Peyer's patch (tissue), 4 donors: ENCODE measurements around the gene CCDC82. TPM values are rescaled to one million over a fixed set of nuclear protein-coding genes. Genes with fewer than 3 reads are reported as not detected.

ENCODE experiments used
- DNase-seq, 3 donors: peaks; one replicate each; pipeline ENCODE4 v3.0.0-alpha.2; 2017 to 2019
- H3K27ac ChIP-seq, 4 donors: fragments of 200-600 bp; sonication (generic); one replicate each; pipeline ENCODE4 v1.5.1; 2016 to 2019
- H3K27me3 ChIP-seq, 2 donors: fragments of 200-600 bp; sonication (generic); one replicate each; pipeline ENCODE4 v1.5.1; 2019
- H3K36me3 ChIP-seq, 3 donors: fragments of 200-600 bp; sonication (generic); one replicate each; pipeline ENCODE4 v1.5.1; 2016 to 2019
- H3K4me1 ChIP-seq, 4 donors: fragments of 200-600 bp; sonication (generic); one replicate each; pipeline ENCODE4 v1.5.1; 2016 to 2019
- H3K4me3 ChIP-seq, 4 donors: fragments of 200-600 bp; sonication (generic); 1 replicate in 3 of 4; 2 replicates in 1 of 4; pipeline ENCODE4 v1.5.1; 2016 to 2019; ENCODE audit warnings: mild to moderate bottlenecking in 1 of 4
- H3K9me3 ChIP-seq, 4 donors: fragments of 200-600 bp; sonication (generic); one replicate each; pipeline ENCODE4 v1.5.1; 2016 to 2019; ENCODE audit warnings: mild to moderate bottlenecking in 1 of 4
- POLR2A ChIP-seq, 2 donors: fragments of 450-650 bp; IDR thresholded peaks; one replicate each; pipeline ENCODE4 v1.5.1; 2017; ENCODE audit warnings: antibody characterized with exemption in 2 of 2, mild to moderate bottlenecking in 2 of 2, moderate library complexity in 2 of 2
- total RNA-seq, 4 donors: library from RNA; depleted of rRNA; stranded (reverse); fragments of >200 nt; gene quantifications; one replicate each; pipeline ENCODE4 v1.1.0, GENCODE V29; 2016
- TF ChIP-seq, protein P1 (sequence below), 6 experiments: fragments of 450-650 bp in 4 of 6; fragments of 200-600 bp in 2 of 6; sonication (generic) in 1 of 6; IDR thresholded peaks; one replicate each; pipeline ENCODE4 v1.5.1; 2017 to 2019; ENCODE audit warnings: antibody characterized with exemption in 6 of 6, mild to moderate bottlenecking in 3 of 6, moderate library complexity in 1 of 6

CCDC82 gene
- total RNA-seq, 4 donors from 2014 or later = 19.3 to 63.5 (median 31.1) TPM

DNA sequence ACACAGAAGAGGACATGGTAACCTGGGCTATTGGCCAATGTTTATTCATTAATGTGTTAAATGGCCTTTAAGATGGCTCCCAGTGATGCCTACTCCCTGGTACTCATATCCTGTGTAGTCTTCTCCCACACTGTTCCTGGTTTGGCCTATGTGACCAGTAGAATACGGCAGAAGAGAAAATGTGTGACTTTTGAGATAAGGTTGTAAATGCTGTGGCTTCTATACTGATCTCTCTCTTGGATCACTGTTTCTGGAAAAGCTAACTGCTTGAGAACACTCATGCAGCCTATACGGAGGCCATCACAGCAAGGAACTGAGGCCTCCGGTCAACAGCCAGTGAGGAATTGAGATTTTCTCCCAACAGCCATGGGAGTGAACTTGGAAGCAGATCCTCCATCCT lies 70.9 kb downstream of the CCDC82 start:
- Histone ChIP-seq H3K4me3 (no peak overlapping the region), H3K36me3 (no peaks in the 10 kb centered on the region), H3K27me3 (no peaks in the 10 kb centered on the region), H3K9me3 (no peaks in the 10 kb centered on the region), H3K27ac (no peak overlapping the region), H3K4me1 (peaks cover 0 to 31% (median 3%) of the 10 kb centered on the region in 4 donors)
- DNase-seq = no peak
- TF ChIP-seq, protein P1, sequence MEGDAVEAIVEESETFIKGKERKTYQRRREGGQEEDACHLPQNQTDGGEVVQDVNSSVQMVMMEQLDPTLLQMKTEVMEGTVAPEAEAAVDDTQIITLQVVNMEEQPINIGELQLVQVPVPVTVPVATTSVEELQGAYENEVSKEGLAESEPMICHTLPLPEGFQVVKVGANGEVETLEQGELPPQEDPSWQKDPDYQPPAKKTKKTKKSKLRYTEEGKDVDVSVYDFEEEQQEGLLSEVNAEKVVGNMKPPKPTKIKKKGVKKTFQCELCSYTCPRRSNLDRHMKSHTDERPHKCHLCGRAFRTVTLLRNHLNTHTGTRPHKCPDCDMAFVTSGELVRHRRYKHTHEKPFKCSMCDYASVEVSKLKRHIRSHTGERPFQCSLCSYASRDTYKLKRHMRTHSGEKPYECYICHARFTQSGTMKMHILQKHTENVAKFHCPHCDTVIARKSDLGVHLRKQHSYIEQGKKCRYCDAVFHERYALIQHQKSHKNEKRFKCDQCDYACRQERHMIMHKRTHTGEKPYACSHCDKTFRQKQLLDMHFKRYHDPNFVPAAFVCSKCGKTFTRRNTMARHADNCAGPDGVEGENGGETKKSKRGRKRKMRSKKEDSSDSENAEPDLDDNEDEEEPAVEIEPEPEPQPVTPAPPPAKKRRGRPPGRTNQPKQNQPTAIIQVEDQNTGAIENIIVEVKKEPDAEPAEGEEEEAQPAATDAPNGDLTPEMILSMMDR (IDR thresholded peaks at IDR 0.05) = no peak
- TF ChIP-seq POLR2A (IDR thresholded peaks at IDR 0.05) = no peak

DNA sequence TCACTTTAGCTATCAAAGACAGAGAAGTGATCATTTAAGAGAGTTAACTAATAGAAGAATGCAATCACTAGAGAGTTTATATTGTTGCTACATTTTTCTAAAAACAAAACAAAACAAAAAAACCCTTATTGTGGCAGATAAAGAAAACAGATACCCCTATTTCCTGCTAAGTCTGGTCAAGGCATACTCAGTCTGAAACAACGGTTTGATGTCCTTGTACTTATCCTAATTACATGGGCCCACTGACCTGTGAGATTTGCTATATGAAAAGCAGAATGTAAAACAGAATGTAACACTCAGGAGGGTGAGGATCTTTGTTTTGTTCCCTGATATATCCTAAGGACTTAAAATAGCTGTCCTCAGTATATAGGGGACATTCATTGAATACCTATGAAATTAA lies 71.3 kb downstream of the CCDC82 start:
- no peak overlapping the region for H3K4me3 ChIP-seq
- H3K4me1 ChIP-seq = peaks cover 0 to 33% (median 3%) of the 10 kb centered on the region in 4 donors
- DNase-seq = no peak
- H3K36me3 ChIP-seq = no peaks in the 10 kb centered on the region
- no peaks in the 10 kb centered on the region for H3K9me3 ChIP-seq
- no peaks in the 10 kb centered on the region for H3K27me3 ChIP-seq
- no peak overlapping the region for H3K27ac ChIP-seq
- TF ChIP-seq, protein P1 (IDR thresholded peaks at IDR 0.05) = no peak
- no peak for TF ChIP-seq POLR2A (IDR thresholded peaks at IDR 0.05)

DNA sequence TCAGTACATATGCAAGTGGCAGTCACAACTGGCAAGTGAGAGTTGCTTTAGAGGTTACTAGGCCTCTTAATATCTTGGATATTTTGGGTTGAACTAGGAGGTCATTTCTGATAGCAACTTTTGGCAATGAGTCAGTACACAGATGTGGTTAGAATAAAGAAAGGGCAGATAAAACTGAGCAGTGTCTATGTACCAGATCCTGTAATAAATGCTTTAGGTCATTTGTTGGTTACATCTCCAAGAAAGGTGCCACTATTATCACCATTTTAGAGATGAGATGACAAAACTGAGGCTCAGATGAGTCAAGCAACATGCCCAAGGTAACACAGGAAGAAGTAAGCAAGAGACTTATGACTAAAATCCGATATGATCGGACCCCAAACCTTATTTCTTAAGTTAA lies 71.7 kb downstream of the CCDC82 start:
- no peak for TF ChIP-seq POLR2A (IDR thresholded peaks at IDR 0.05)
- TF ChIP-seq, protein P1 (IDR thresholded peaks at IDR 0.05) = no peak
- Histone ChIP-seq H3K4me3 (no peak overlapping the region), H3K4me1 (peaks cover 0 to 33% (median 3%) of the 10 kb centered on the region in 4 donors), H3K27me3 (no peaks in the 10 kb centered on the region), H3K27ac (no peak overlapping the region), H3K9me3 (no peaks in the 10 kb centered on the region), H3K36me3 (no peaks in the 10 kb centered on the region)
- DNase-seq = no peak

DNA sequence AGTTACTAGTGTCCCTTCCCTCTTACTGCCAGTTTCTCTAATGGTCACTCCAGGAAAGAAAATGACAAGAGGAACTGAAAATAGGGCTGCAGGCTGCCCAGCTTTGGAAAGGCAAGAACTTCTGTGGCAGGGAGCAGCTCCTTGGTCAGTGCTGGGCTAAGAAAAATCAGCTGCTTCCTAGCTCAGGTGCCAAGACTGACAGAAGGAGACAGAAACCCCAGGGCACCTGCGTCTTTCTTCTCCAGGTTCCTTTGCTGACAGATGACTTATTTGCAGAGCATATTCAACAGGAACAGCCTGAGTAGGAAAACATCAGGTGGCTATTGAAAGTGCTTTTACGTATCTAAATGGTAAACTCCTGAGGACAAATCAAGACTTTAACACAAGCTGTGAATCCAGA lies 72.1 kb downstream of the CCDC82 start:
- Histone ChIP-seq H3K36me3 (no peaks in the 10 kb centered on the region), H3K4me1 (peaks cover 0 to 33% (median 3%) of the 10 kb centered on the region in 4 donors), H3K27ac (no peak overlapping the region), H3K4me3 (no peak overlapping the region), H3K27me3 (no peaks in the 10 kb centered on the region), H3K9me3 (no peaks in the 10 kb centered on the region)
- TF ChIP-seq, protein P1 (IDR thresholded peaks at IDR 0.05) = no peak
- DNase-seq = no peak

DNA sequence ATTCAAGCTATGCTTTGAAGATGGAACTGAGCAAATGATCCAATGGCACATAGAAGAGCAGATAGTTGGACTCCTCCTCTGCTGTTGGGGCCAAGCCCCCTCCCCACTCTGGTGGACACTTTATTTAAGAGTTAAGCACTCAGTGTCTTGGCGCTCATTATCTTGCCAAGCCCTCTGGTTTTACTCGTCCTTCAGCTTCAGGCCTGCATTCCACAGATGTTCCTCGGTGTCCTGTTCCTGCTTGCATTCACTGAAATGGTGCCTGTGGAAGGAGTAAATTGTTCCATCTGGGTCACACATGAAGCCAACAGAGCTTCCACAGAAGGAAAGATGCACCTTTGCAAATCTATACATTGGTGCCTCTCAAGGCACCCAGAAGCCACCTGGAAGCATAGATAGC lies 72.8 kb downstream of the CCDC82 start:
- TF ChIP-seq POLR2A (IDR thresholded peaks at IDR 0.05) = no peak
- TF ChIP-seq, protein P1 (IDR thresholded peaks at IDR 0.05) = no peak
- DNase-seq = no peak
- no peak overlapping the region for H3K27ac ChIP-seq
- no peaks in the 10 kb centered on the region for H3K9me3 ChIP-seq
- H3K36me3 ChIP-seq = no peaks in the 10 kb centered on the region
- H3K27me3 ChIP-seq = no peaks in the 10 kb centered on the region
- H3K4me3 ChIP-seq = no peak overlapping the region
- H3K4me1 ChIP-seq = peaks cover 0 to 33% (median 3%) of the 10 kb centered on the region in 4 donors

DNA sequence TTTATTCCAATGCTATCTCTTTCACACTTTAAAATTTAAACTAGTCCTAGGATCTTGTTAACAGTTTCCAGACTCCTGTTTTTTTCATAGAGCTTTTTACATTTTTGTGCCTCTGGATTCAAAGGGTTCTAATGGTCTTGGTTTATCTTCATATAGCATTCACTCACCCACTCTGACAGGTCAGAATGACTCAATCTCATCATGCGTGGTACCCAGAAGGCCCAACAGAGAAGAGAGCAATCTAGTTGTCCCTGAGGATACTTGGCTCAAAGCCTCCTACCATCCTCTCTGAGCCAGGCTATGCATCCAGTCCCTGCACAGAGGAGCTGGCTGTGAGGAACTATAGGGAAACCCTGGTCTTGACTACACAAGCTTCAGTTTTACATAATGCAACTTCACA lies 74.2 kb downstream of the CCDC82 start:
- peaks cover 0 to 40% (median 3%) of the 10 kb centered on the region in 4 donors for H3K4me1 ChIP-seq
- peak overlapping the region in 1 of 4 donors; percentile 28 for H3K27ac ChIP-seq
- H3K36me3 ChIP-seq = no peaks in the 10 kb centered on the region
- H3K9me3 ChIP-seq = no peaks in the 10 kb centered on the region
- no peak for DNase-seq
- no peak overlapping the region for H3K4me3 ChIP-seq
- H3K27me3 ChIP-seq = no peaks in the 10 kb centered on the region
- no peak for TF ChIP-seq POLR2A (IDR thresholded peaks at IDR 0.05)
- TF ChIP-seq, protein P1 (IDR thresholded peaks at IDR 0.05) = no peak
